ENCODE results near the gene GDPGP1.

DNA sequence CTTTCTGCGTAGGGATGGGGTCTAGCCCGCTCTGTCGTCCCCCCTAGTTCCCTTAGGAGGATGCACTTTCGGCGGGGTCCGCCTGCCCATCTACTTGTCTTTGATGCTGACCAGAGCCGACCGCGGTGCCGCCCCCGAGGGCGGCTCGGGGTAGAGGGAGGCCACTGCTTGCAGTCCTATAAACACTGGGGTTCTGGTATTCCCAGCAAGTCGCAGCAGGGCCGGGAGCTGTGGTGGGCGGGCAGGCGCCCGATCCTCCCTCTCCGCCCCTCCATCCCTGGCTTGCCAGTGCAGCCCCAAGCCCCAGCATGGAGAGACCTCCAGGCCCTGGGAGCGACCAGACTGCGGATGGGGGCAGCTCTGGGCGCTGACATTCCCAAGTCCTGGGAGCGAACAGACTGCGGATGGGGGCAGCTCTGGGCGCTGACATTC lies 32.0 kb upstream of the GDPGP1 start:
- TF ChIP-seq POLR2A (IDR thresholded peaks at IDR 0.05; ENCODE audit: low read length) (no peak), GATA1 (IDR thresholded peaks at IDR 0.05; ENCODE audit: low read depth, low read length) (no peak)

Data from erythroblast (primary cell).